K562 (cell line): ENCODE measurements around the gene OSBPL7. TPM values are rescaled to one million over a fixed set of nuclear protein-coding genes. Genes with fewer than 3 reads are reported as not detected.

Source experiments
- AFF1 ChIP-seq, 2 experiments: fragments of 450-650 bp; IDR thresholded peaks; 2 replicates each; pipeline ENCODE4 v1.6.1; 2018; ENCODE audit warnings: mild to moderate bottlenecking in 2 of 2, low read depth in 1 of 2; ENCODE audit not compliant: partially characterized antibody in 2 of 2
- CHD7 ChIP-seq: fragments of 200-600 bp; sonication (generic); IDR thresholded peaks from one replicate; pipeline ENCODE4 v1.6.1; 2012; ENCODE audit warnings: mild to moderate bottlenecking, low read depth, low read length, inconsistent platforms
- E2F5 ChIP-seq: sonication (generic); formaldehyde crosslinking; IDR thresholded peaks from 2 replicates; pipeline ENCODE4 v1.8.0; 2022; ENCODE audit warnings: mild to moderate bottlenecking, missing genetic modification reagents
- GTF2A2 ChIP-seq: IDR thresholded peaks from 2 replicates; pipeline ENCODE4 v1.6.1; 2016; ENCODE audit warnings: mild to moderate bottlenecking, missing genetic modification characterization, missing compliant biosample characterization
- MAZ ChIP-seq, 2 experiments: fragments of 450-650 bp in 1 of 2; sonication (generic) in 1 of 2; formaldehyde crosslinking; IDR thresholded peaks in 1 of 2; conservative IDR thresholded peaks in 1 of 2; 2 replicates each; pipeline versions ENCODE4 v1.4.0 to v1.5.0; 2020; ENCODE audit warnings: mild to moderate bottlenecking in 1 of 2, missing genetic modification reagents in 1 of 2
- NR4A1 ChIP-seq, 2 experiments: fragments of 250-450 bp in 1 of 2; fragments of 450-650 bp in 1 of 2; sonication (Bioruptor Pico) in 1 of 2; IDR thresholded peaks; 2 replicates each; pipeline versions ENCODE4 v1.4.0 to v1.6.1; 2016 to 2020; ENCODE audit warnings: mild to moderate bottlenecking in 2 of 2, missing compliant biosample characterization in 1 of 2, missing genetic modification characterization in 1 of 2, moderate library complexity in 1 of 2
- PML ChIP-seq: IDR thresholded peaks from 2 replicates; pipeline ENCODE4 v1.6.1; 2012; ENCODE audit warnings: low read length, inconsistent platforms
- SIRT6 ChIP-seq: IDR thresholded peaks from one replicate; pipeline ENCODE4 v1.6.1; 2012; ENCODE audit warnings: low read depth, mild to moderate bottlenecking, control low read depth, inconsistent platforms, low read length, moderate library complexity
- TAL1 ChIP-seq: fragments of 450-650 bp; IDR thresholded peaks from 2 replicates; pipeline ENCODE4 v1.6.1; 2016; ENCODE audit warnings: mild to moderate bottlenecking
- TEAD1 ChIP-seq, 2 experiments: fragments of 450-650 bp in 1 of 2; sonication (generic) in 1 of 2; formaldehyde crosslinking; IDR thresholded peaks; 2 replicates each; pipeline versions ENCODE4 v1.4.0 to v1.8.0; 2020 to 2022; ENCODE audit warnings: mild to moderate bottlenecking in 2 of 2, missing genetic modification reagents in 1 of 2
- ZNF224 ChIP-seq: sonication (generic); formaldehyde crosslinking; IDR thresholded peaks from 2 replicates; pipeline ENCODE4 v1.8.0; 2022; ENCODE audit warnings: mild to moderate bottlenecking, missing genetic modification reagents
- polyA plus RNA-seq, 8 experiments: library from polyadenylated mRNA; depleted of rRNA in 4 of 8; stranded (reverse) in 5 of 8; unstranded in 3 of 8; fragments of >200 nt; fragmentation: Nextera tagmentation in 2 of 8; fragmentation: Illumina TruSeq in 1 of 8; extraction: Ambion mirVana in 2 of 8; extraction: Trizol in 1 of 8; gene quantifications; 2 replicates each; pipeline versions ENCODE4 v1.2.1 to v1.2.3, GENCODE V29; 2011 to 2014; ENCODE audit warnings: inconsistent platforms in 1 of 8, missing spikeins in 1 of 8
- total RNA-seq, 7 experiments: library from RNA; depleted of rRNA in 6 of 7; stranded (reverse); fragments of >200 nt in 6 of 7; fragmentation: Illumina TruSeq in 2 of 7; extraction: Trizol in 2 of 7; gene quantifications; 2 replicates each; pipeline versions ENCODE4 v1.2.1 to v1.2.3, GENCODE V29; 2011 to 2021; ENCODE audit warnings: low replicate concordance in 1 of 7

The OSBPL7 gene
- total and polyA plus RNA-seq, 9 of the 15 experiments (the other 6 are each of a cell fraction or from before 2014, with no cell fraction given), result 0.32 to 11.9 (median 5.8) TPM

- TF ChIP-seq ZNF224 (CRISPR knock-in tag), result no peak
- TF ChIP-seq NR4A1 (CRISPR knock-in tag; IDR thresholded peaks at IDR 0.05), result no peak; the same call in 1 of the 2 replicates
- no peak; the same call in 1 of the 2 replicates for TF ChIP-seq NR4A1 (tag; IDR thresholded peaks at IDR 0.05)
- TF ChIP-seq E2F5 (CRISPR knock-in tag), result no peak
- TF ChIP-seq TEAD1 (CRISPR knock-in tag; IDR thresholded peaks at IDR 0.05), result peak; percentile 79 to 91
- peak in 1 of 2 experiments; percentile 90 for TF ChIP-seq AFF1 (IDR thresholded peaks at IDR 0.05; ENCODE audit: low read depth in 1 of 2, partially characterized antibody in 2 of 2)
- TF ChIP-seq SIRT6, result no peak
- no peak for TF ChIP-seq CHD7
- peak; percentile 99 for TF ChIP-seq TAL1
- peak; percentile 93 to 96 for TF ChIP-seq MAZ (CRISPR knock-in tag; conservative IDR thresholded peaks at IDR 0.05 in 1 of 2, IDR thresholded peaks at IDR 0.05 in 1 of 2)
- peak; percentile 97 for TF ChIP-seq PML
- TF ChIP-seq GTF2A2 (tag), result no peak
These were observed 45.3 kb upstream of the OSBPL7 start (continued) for GRCh38 chr17:47866941-47867340.
